ENCODE results near the gene YES1. TPM values are rescaled to one million over a fixed set of nuclear protein-coding genes. Genes with fewer than 3 reads are reported as not detected.
"Not testable (repeated sequence)": the region's sequence is repeated elsewhere in the genome, so short reads cannot be mapped to it uniquely, and the experiment has no call there.

Gene YES1
- polyA plus RNA-seq, 12 donors: 42.7 to 67.3 (median 62.1) TPM; not detected in 1

GRCh38 chr18:686339-687111, 125.5 kb downstream of the YES1 start:
- no peak for DNase-seq

GRCh38 chr18:685438-685837, 126.6 kb downstream of the YES1 start:
- DNase-seq: no peak

- no peak for DNase-seq
Observed at GRCh38 chr18:683531-683930, 128.5 kb downstream of the YES1 start.

GRCh38 chr18:682833-683232, 129.2 kb downstream of the YES1 start:
- DNase-seq: no peak

- DNase-seq: not testable (repeated sequence)
Observed at GRCh38 chr18:682416-682815, 129.6 kb downstream of the YES1 start.

- no peak for DNase-seq
Observed at GRCh38 chr18:681985-682384, 130.1 kb downstream of the YES1 start.

GRCh38 chr18:680392-680791, 131.7 kb downstream of the YES1 start:
- no peak for DNase-seq

- DNase-seq: no peak
Observed at GRCh38 chr18:679516-679915, 132.5 kb downstream of the YES1 start.

- no peak for DNase-seq
Observed at GRCh38 chr18:678482-679182, 133.4 kb downstream of the YES1 start.

GRCh38 chr18:677951-678381, 134.1 kb downstream of the YES1 start:
- no peak for DNase-seq

GRCh38 chr18:677145-677544, 134.9 kb downstream of the YES1 start:
- no peak for DNase-seq

GRCh38 chr18:676736-677135, 135.3 kb downstream of the YES1 start:
- DNase-seq: no peak

- no peak for DNase-seq
Observed at GRCh38 chr18:676069-676468, 136.0 kb downstream of the YES1 start.

GRCh38 chr18:675307-675706, 136.7 kb downstream of the YES1 start:
- DNase-seq: no peak

GRCh38 chr18:673769-674168, 138.3 kb downstream of the YES1 start:
- DNase-seq: no peak

- DNase-seq: no peak
Observed at GRCh38 chr18:673317-673716, 138.7 kb downstream of the YES1 start.

Other genes starting within 250 kb of the YES1 start
- not detected for gene CETN1, start 231.9 kb downstream of the YES1 start, polyA plus RNA-seq (ENCODE audit: insufficient read length in 12 of 12)
- gene CLUL1, start 215.3 kb downstream of the YES1 start, polyA plus RNA-seq (ENCODE audit: insufficient read length in 12 of 12): 1 to 10 TPM in 2 of 12 donors, under 1 TPM in 8, not detected in 2; 0.34 to 2.3 (median 0.84) TPM
- gene TYMS, start 154.6 kb downstream of the YES1 start, polyA plus RNA-seq (ENCODE audit: insufficient read length in 12 of 12): 100 to 1,000 TPM in 2 of 12 donors, 10 to 100 TPM in 10; 41.3 to 594 (median 61.2) TPM
- gene ENOSF1, start 99.6 kb downstream of the YES1 start, polyA plus RNA-seq (ENCODE audit: insufficient read length in 12 of 12): 10 to 100 TPM in 11 of 12 donors, not detected in 1; 14.8 to 68.3 (median 26.1) TPM
- gene ADCYAP1, start 92.6 kb upstream of the YES1 start, polyA plus RNA-seq (ENCODE audit: insufficient read length in 12 of 12): 1 to 10 TPM in 1 of 12 donors, under 1 TPM in 9, not detected in 2; 0.22 to 1.1 (median 0.78) TPM